Measurements from ENCODE around the gene RPTOR.

RPTOR gene

DNA sequence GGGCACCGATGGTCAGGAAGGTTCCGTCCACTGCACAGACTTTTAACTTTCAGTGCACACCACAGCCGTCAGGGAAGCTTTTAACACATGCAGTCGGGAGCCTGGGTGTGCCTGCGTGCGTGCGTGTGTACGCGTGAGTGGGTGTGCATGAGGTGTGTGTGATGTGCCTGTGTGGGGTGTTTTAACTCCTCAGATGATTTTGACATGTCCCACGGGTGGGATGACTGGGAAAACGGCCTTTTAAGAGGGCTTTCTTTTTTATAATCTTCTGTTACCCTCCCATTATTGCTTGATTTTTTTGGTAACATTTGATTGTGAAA lies 294.3 kb downstream of the RPTOR start:
- H3K4me3 ChIP-seq (ENCODE audit: low read depth, low read length) = no peak overlapping the region
- TF ChIP-seq, protein P1, sequence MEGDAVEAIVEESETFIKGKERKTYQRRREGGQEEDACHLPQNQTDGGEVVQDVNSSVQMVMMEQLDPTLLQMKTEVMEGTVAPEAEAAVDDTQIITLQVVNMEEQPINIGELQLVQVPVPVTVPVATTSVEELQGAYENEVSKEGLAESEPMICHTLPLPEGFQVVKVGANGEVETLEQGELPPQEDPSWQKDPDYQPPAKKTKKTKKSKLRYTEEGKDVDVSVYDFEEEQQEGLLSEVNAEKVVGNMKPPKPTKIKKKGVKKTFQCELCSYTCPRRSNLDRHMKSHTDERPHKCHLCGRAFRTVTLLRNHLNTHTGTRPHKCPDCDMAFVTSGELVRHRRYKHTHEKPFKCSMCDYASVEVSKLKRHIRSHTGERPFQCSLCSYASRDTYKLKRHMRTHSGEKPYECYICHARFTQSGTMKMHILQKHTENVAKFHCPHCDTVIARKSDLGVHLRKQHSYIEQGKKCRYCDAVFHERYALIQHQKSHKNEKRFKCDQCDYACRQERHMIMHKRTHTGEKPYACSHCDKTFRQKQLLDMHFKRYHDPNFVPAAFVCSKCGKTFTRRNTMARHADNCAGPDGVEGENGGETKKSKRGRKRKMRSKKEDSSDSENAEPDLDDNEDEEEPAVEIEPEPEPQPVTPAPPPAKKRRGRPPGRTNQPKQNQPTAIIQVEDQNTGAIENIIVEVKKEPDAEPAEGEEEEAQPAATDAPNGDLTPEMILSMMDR (IDR thresholded peaks at IDR 0.05; ENCODE audit: insufficient read depth, low read depth, low read length, missing control alignments) = no peak
- DNase-seq (ENCODE audit: low read depth) = no peak

- TF ChIP-seq, protein P1 (IDR thresholded peaks at IDR 0.05; ENCODE audit: insufficient read depth, low read depth, low read length, missing control alignments) = no peak
- no peak for DNase-seq (ENCODE audit: low read depth)
- no peak overlapping the region for H3K4me3 ChIP-seq (ENCODE audit: low read depth, low read length)
Measured at GRCh38 chr17:80839511-80839941, 294.9 kb downstream of the RPTOR start.

DNA sequence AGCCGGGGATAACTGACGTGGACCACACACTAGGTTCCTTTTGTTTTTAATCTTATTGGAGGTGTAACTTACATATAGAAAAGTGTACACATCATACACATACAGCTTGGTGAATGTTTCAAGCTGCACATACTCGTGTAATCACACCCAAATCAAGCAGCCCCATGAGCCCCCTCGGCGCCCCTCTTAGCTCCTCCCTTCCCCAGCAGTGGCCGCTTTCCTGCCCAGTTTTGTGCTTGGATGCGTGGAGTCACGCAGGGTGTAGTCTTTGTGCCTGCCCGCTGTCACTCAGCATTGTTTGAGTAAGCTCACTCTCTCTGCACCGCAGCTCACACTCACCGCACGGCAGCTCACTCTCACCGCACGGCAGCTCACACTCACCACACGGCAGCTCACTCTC lies 295.3 kb downstream of the RPTOR start:
- TF ChIP-seq, protein P1 (IDR thresholded peaks at IDR 0.05; ENCODE audit: insufficient read depth, low read depth, low read length, missing control alignments) = no peak
- DNase-seq (ENCODE audit: low read depth) = no peak
- H3K4me3 ChIP-seq (ENCODE audit: low read depth, low read length) = no peak overlapping the region

- no peak overlapping the region for H3K4me3 ChIP-seq (ENCODE audit: low read depth, low read length)
- DNase-seq (ENCODE audit: low read depth) = no peak
- TF ChIP-seq, protein P1 (IDR thresholded peaks at IDR 0.05; ENCODE audit: insufficient read depth, low read depth, low read length, missing control alignments) = no peak
Measured at GRCh38 chr17:80842456-80843013, 297.9 kb downstream of the RPTOR start.

GRCh38 chr17:80843741-80844156 lies 299.1 kb downstream of the RPTOR start:
- TF ChIP-seq, protein P1 (IDR thresholded peaks at IDR 0.05; ENCODE audit: insufficient read depth, low read depth, low read length, missing control alignments) = no peak
- no peak overlapping the region for H3K4me3 ChIP-seq (ENCODE audit: low read depth, low read length)
- DNase-seq (ENCODE audit: low read depth) = no peak

- no peak overlapping the region for H3K4me3 ChIP-seq (ENCODE audit: low read depth, low read length)
- TF ChIP-seq, protein P1 (IDR thresholded peaks at IDR 0.05; ENCODE audit: insufficient read depth, low read depth, low read length, missing control alignments) = no peak
- DNase-seq (ENCODE audit: low read depth) = no peak
Measured at GRCh38 chr17:80844418-80844990, 299.9 kb downstream of the RPTOR start.
